ENCODE measurements around the gene DNAJC7.

DNA sequence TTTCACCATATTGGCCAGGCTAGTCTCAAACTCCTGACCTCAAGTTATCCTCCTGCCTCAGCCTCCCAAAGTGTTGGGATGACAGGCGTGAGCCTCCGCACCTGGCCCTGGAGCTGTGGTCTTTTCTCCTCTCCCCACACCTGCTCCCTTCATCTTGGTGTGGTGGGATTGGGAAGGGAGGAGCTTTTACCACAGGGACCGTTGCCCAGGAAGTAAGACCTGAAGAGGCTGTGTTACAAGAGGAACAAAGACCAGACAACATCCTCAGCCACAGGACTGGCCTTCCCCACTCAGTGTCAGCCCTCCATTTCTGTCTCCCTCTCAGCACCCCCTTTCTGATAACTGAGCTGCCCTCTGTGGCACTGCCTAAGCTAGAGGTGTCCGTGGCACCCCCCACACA lies 42.6 kb upstream of the DNAJC7 start:
- TF ChIP-seq, protein P1, sequence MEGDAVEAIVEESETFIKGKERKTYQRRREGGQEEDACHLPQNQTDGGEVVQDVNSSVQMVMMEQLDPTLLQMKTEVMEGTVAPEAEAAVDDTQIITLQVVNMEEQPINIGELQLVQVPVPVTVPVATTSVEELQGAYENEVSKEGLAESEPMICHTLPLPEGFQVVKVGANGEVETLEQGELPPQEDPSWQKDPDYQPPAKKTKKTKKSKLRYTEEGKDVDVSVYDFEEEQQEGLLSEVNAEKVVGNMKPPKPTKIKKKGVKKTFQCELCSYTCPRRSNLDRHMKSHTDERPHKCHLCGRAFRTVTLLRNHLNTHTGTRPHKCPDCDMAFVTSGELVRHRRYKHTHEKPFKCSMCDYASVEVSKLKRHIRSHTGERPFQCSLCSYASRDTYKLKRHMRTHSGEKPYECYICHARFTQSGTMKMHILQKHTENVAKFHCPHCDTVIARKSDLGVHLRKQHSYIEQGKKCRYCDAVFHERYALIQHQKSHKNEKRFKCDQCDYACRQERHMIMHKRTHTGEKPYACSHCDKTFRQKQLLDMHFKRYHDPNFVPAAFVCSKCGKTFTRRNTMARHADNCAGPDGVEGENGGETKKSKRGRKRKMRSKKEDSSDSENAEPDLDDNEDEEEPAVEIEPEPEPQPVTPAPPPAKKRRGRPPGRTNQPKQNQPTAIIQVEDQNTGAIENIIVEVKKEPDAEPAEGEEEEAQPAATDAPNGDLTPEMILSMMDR (IDR thresholded peaks at IDR 0.05): no peak
- TF ChIP-seq POLR2A (IDR thresholded peaks at IDR 0.05) (no peak), POLR2AphosphoS5 (IDR thresholded peaks at IDR 0.05) (no peak), EP300 (IDR thresholded peaks at IDR 0.05) (no peak)

All from upper lobe of left lung (tissue), 4 donors.